Keratinocyte (primary cell): ENCODE data around the gene TMEM150B. TPM values are rescaled to one million over a fixed set of nuclear protein-coding genes. Genes with fewer than 3 reads are reported as not detected.
A peak's percentile ranks its signal among the peaks of the same experiment; 100 is the strongest.

ENCODE experiments used
- DNase-seq: peaks from one replicate; pipeline ENCODE4 v3.0.0-alpha.2; 2011; ENCODE audit warnings: low read depth, missing footprints, low spot score
- FAIRE-seq: peaks from 2 replicates; lab custom pipeline; 2011; peaks lifted over from hg19 to GRCh38; lab: Jason Lieb, UNC
- H2AFZ ChIP-seq: 2 replicates; pipeline ENCODE4 v1.6.0; 2012; ENCODE audit warnings: low read length, control low read depth, inconsistent platforms; ENCODE audit not compliant: control insufficient read depth
- H3K27ac ChIP-seq: 2 replicates; pipeline ENCODE4 v1.5.1; 2011; ENCODE audit warnings: low read length; ENCODE audit not compliant: control insufficient read depth, insufficient read depth
- H3K27me3 ChIP-seq: 3 replicates; pipeline ENCODE4 v1.6.0; 2011; ENCODE audit warnings: low read length; ENCODE audit not compliant: control insufficient read depth, insufficient read depth; ENCODE audit errors: extremely low read depth
- H3K36me3 ChIP-seq, 2 experiments: 2 replicates in 1 of 2; 3 replicates in 1 of 2; pipeline ENCODE4 v1.5.1; 2011; ENCODE audit warnings: low read length in 2 of 2, mild to moderate bottlenecking in 1 of 2; ENCODE audit not compliant: control insufficient read depth in 2 of 2, insufficient read depth in 2 of 2; ENCODE audit errors: extremely low read depth in 1 of 2
- H3K4me1 ChIP-seq: 3 replicates; pipeline ENCODE4 v1.5.1; 2011; ENCODE audit warnings: low read length; ENCODE audit not compliant: control insufficient read depth, insufficient read depth; ENCODE audit errors: extremely low read depth
- H3K4me2 ChIP-seq: 3 replicates; pipeline ENCODE4 v1.6.0; 2011; ENCODE audit warnings: low read depth, low read length; ENCODE audit not compliant: control insufficient read depth, insufficient read depth; ENCODE audit errors: extremely low read depth
- H3K4me3 ChIP-seq, 3 experiments: fragments of 200-600 bp in 1 of 3; sonication (generic) in 1 of 3; 2 replicates in 2 of 3; 3 replicates in 1 of 3; pipeline ENCODE4 v1.5.1; 2011 to 2016; ENCODE audit warnings: low read length in 3 of 3, mild to moderate bottlenecking in 3 of 3, control low read depth in 2 of 3, inconsistent platforms in 1 of 3, low read depth in 1 of 3, mixed read lengths in 1 of 3, mixed run types in 1 of 3, moderate library complexity in 1 of 3; ENCODE audit not compliant: control insufficient read depth in 2 of 3, insufficient read depth in 2 of 3; ENCODE audit errors: extremely low read depth in 1 of 3
- H3K79me2 ChIP-seq: 2 replicates; pipeline ENCODE4 v1.6.0; 2012; ENCODE audit warnings: low read length; ENCODE audit not compliant: control insufficient read depth, insufficient read depth
- H3K9ac ChIP-seq: 3 replicates; pipeline ENCODE4 v1.6.0; 2011; ENCODE audit warnings: low read length; ENCODE audit not compliant: control insufficient read depth, insufficient read depth; ENCODE audit errors: extremely low read depth
- H3K9me1 ChIP-seq: 3 replicates; pipeline ENCODE4 v1.6.0; 2011; ENCODE audit warnings: low read length; ENCODE audit not compliant: control insufficient read depth, insufficient read depth; ENCODE audit errors: extremely low read depth
- H3K9me3 ChIP-seq: 2 replicates; pipeline ENCODE4 v1.5.1; 2012; ENCODE audit warnings: low read depth, low read length; ENCODE audit not compliant: control insufficient read depth
- H4K20me1 ChIP-seq: 3 replicates; pipeline ENCODE4 v1.6.0; 2011; ENCODE audit warnings: low read length; ENCODE audit not compliant: control insufficient read depth, insufficient read depth; ENCODE audit errors: extremely low read depth
- EZH2 ChIP-seq: IDR thresholded peaks from one replicate; pipeline ENCODE4 v1.6.1; 2012; ENCODE audit warnings: inconsistent platforms, mild to moderate bottlenecking, low read length, moderate library complexity
- dilution Hi-C: fragments of 300-500 bp; cut with MboI; formaldehyde crosslinking; loops from one replicate; pipeline ENCODE4 v1.7.0; 2020; ENCODE audit warnings: low sequenced_read_pairs; ENCODE audit not compliant: extremely low pct_ligation_motif_present
- polyA plus RNA-seq, 5 experiments: library from polyadenylated mRNA; depleted of rRNA in 3 of 5; stranded (reverse) in 3 of 5; stranded (forward) in 1 of 5; unstranded in 1 of 5; fragments of >200 nt; gene quantifications; 1 replicate in 1 of 5; 2 replicates in 3 of 5; 3 replicates in 1 of 5; pipeline versions ENCODE4 v1.2.1 to v1.2.3, GENCODE V29; 2011 to 2012; ENCODE audit warnings: missing spikeins in 2 of 5, low read depth in 1 of 5, low replicate concordance in 1 of 5
- TF ChIP-seq, protein P1 (sequence below), 3 experiments: IDR thresholded peaks in 1 of 3; conservative IDR thresholded peaks in 1 of 3; optimal IDR thresholded peaks in 1 of 3; 2 replicates in 2 of 3; 3 replicates in 1 of 3; pipeline versions ENCODE3 to v1.5.1; 2011; ENCODE audit warnings: low read length in 3 of 3, mild to moderate bottlenecking in 3 of 3, moderate library complexity in 2 of 3, control low read depth in 1 of 3, inconsistent platforms in 1 of 3; ENCODE audit not compliant: insufficient read depth in 2 of 3; ENCODE audit errors: extremely low read depth in 1 of 3

The TMEM150B gene
- polyA plus RNA-seq, 1 donor (not counting 4 experiments of a cell fraction or from before 2014, with no cell fraction given) = not detected

- H3K9me3 ChIP-seq = no peaks in the 10 kb centered on the region
- dilution Hi-C loops = no loop called here
- H3K9me1 ChIP-seq = no peaks in the 10 kb centered on the region
- no peaks in the 10 kb centered on the region for H3K79me2 ChIP-seq
- H2AFZ ChIP-seq = no peak overlapping the region
- H4K20me1 ChIP-seq = no peaks in the 10 kb centered on the region
- DNase-seq (no peak), FAIRE-seq (peak; percentile 20)
- H3K27ac ChIP-seq = no peak overlapping the region
- H3K4me2 ChIP-seq = peak overlapping the region; percentile 6
- H3K36me3 ChIP-seq = no peaks in the 10 kb centered on the region
- H3K4me3 ChIP-seq = no peak overlapping the region
- no peak for TF ChIP-seq EZH2
- TF ChIP-seq, protein P1, sequence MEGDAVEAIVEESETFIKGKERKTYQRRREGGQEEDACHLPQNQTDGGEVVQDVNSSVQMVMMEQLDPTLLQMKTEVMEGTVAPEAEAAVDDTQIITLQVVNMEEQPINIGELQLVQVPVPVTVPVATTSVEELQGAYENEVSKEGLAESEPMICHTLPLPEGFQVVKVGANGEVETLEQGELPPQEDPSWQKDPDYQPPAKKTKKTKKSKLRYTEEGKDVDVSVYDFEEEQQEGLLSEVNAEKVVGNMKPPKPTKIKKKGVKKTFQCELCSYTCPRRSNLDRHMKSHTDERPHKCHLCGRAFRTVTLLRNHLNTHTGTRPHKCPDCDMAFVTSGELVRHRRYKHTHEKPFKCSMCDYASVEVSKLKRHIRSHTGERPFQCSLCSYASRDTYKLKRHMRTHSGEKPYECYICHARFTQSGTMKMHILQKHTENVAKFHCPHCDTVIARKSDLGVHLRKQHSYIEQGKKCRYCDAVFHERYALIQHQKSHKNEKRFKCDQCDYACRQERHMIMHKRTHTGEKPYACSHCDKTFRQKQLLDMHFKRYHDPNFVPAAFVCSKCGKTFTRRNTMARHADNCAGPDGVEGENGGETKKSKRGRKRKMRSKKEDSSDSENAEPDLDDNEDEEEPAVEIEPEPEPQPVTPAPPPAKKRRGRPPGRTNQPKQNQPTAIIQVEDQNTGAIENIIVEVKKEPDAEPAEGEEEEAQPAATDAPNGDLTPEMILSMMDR (optimal IDR thresholded peaks at IDR 0.05 in 1 of 3, IDR thresholded peaks at IDR 0.05 in 1 of 3, conservative IDR thresholded peaks at IDR 0.05 in 1 of 3; ENCODE audit: extremely low read depth in 1 of 3, insufficient read depth in 2 of 3, low read length in 3 of 3) = no peak
- no peak overlapping the region for H3K9ac ChIP-seq
- H3K4me1 ChIP-seq = peaks cover 6% of the 10 kb centered on the region
- H3K27me3 ChIP-seq = peaks cover 11% of the 10 kb centered on the region
These were observed 9.1 kb downstream of the TMEM150B start for GRCh38 chr19:55315956-55316525.

GRCh38 chr19:55314396-55314795, 10.7 kb downstream of the TMEM150B start:
- no peak overlapping the region for H3K9ac ChIP-seq
- H3K27ac ChIP-seq = no peak overlapping the region
- H3K4me3 ChIP-seq = no peak overlapping the region
- H2AFZ ChIP-seq = no peak overlapping the region
- no peaks in the 10 kb centered on the region for H3K27me3 ChIP-seq
- H3K9me1 ChIP-seq = no peaks in the 10 kb centered on the region
- no peak overlapping the region for H3K4me2 ChIP-seq
- H3K9me3 ChIP-seq = no peaks in the 10 kb centered on the region
- H3K4me1 ChIP-seq = peaks cover 6% of the 10 kb centered on the region
- no peaks in the 10 kb centered on the region for H3K79me2 ChIP-seq
- dilution Hi-C loops = no loop called here
- H4K20me1 ChIP-seq = no peaks in the 10 kb centered on the region
- no peak for TF ChIP-seq EZH2
- TF ChIP-seq, protein P1 (optimal IDR thresholded peaks at IDR 0.05 in 1 of 3, IDR thresholded peaks at IDR 0.05 in 1 of 3, conservative IDR thresholded peaks at IDR 0.05 in 1 of 3; ENCODE audit: extremely low read depth in 1 of 3, insufficient read depth in 2 of 3, low read length in 3 of 3) = no peak
- no peak for DNase-seq
- no peaks in the 10 kb centered on the region for H3K36me3 ChIP-seq
- FAIRE-seq = no peak
